Endothelial cell of umbilical vein (primary cell): ENCODE measurements around the gene MYH15. TPM values are rescaled to one million over a fixed set of nuclear protein-coding genes. Genes with fewer than 3 reads are reported as not detected.
A peak's percentile ranks its signal among the peaks of the same experiment; 100 is the strongest.

Experiments used
- BruUV-seq: library from RNA; stranded (reverse); fragments of 400-500 nt; replicated peaks from 2 replicates; lab custom pipeline; 2021; lab: Mats Ljungman, UMichigan
- CTCF ChIA-PET: fragments of 300-600, 350-600 bp; sonication (Branson Sonifier 250); formaldehyde crosslinking; loops from one replicate; lab custom pipeline; 2021; ENCODE audit warnings: antibody characterized with exemption, inconsistent platforms; lab: Charles Lee
- POLR2A ChIA-PET: fragments of 300-600, 350-600 bp; sonication (Branson Sonifier 250); formaldehyde crosslinking; loops from one replicate; lab custom pipeline; 2021; ENCODE audit warnings: antibody characterized with exemption, inconsistent platforms; lab: Charles Lee
- DNase-seq: peaks from one replicate; pipeline ENCODE4 v3.0.0-alpha.2; 2011; ENCODE audit warnings: low read depth, low spot score
- FAIRE-seq: peaks from 2 replicates; lab custom pipeline; 2011; peaks lifted over from hg19 to GRCh38; lab: Jason Lieb, UNC
- H2AFZ ChIP-seq: 2 replicates; pipeline ENCODE4 v1.6.0; 2012; ENCODE audit warnings: low read depth, low read length, control low read depth, inconsistent platforms
- H3K27ac ChIP-seq: 2 replicates; pipeline ENCODE4 v1.5.1; 2011; ENCODE audit warnings: low read depth, mild to moderate bottlenecking, control low read depth, low read length, moderate library complexity; ENCODE audit not compliant: insufficient read depth
- H3K27me3 ChIP-seq, 2 experiments: 2 replicates each; pipeline versions ENCODE4 v1.6.0 to v1.6.1; 2011; ENCODE audit warnings: low read length in 2 of 2, mixed read lengths in 1 of 2; ENCODE audit not compliant: control insufficient read depth in 2 of 2, insufficient read depth in 2 of 2
- H3K36me3 ChIP-seq, 2 experiments: 2 replicates in 1 of 2; 3 replicates in 1 of 2; pipeline ENCODE4 v1.5.1; 2011; ENCODE audit warnings: low read length in 2 of 2, mild to moderate bottlenecking in 1 of 2, moderate library complexity in 1 of 2; ENCODE audit not compliant: control insufficient read depth in 2 of 2, insufficient read depth in 2 of 2; ENCODE audit errors: extremely low read depth in 1 of 2
- H3K4me1 ChIP-seq: 3 replicates; pipeline ENCODE4 v1.5.1; 2011; ENCODE audit warnings: mild to moderate bottlenecking, low read length; ENCODE audit not compliant: control insufficient read depth, insufficient read depth; ENCODE audit errors: extremely low read depth
- H3K4me2 ChIP-seq: 2 replicates; pipeline ENCODE4 v1.6.1; 2011; ENCODE audit warnings: low read length, control low read depth, mixed read lengths; ENCODE audit not compliant: insufficient read depth
- H3K4me3 ChIP-seq, 3 experiments: fragments of 200-600 bp in 1 of 3; sonication (generic), shearing (Covaris generic) in 1 of 3; replicated peaks in 1 of 3; 2 replicates each; pipeline ENCODE4 v1.5.1; 2011 to 2016; ENCODE audit warnings: control low read depth in 3 of 3, low read length in 3 of 3, mild to moderate bottlenecking in 2 of 3, inconsistent platforms in 1 of 3, low read depth in 1 of 3, moderate library complexity in 1 of 3; ENCODE audit not compliant: insufficient read depth in 1 of 3
- H3K79me2 ChIP-seq: 2 replicates; pipeline ENCODE4 v1.6.0; 2012; ENCODE audit warnings: low read length, inconsistent platforms; ENCODE audit not compliant: control insufficient read depth, insufficient read depth
- H3K9ac ChIP-seq: replicated peaks from 2 replicates; pipeline ENCODE3; 2011; ENCODE audit warnings: low read length, control low read depth; ENCODE audit not compliant: insufficient read depth; ENCODE audit errors: extremely low read depth
- H3K9me1 ChIP-seq: replicated peaks from 3 replicates; pipeline ENCODE4 v1.6.0; 2011; ENCODE audit warnings: mild to moderate bottlenecking, low read length; ENCODE audit not compliant: control insufficient read depth, insufficient read depth; ENCODE audit errors: extremely low read depth
- H3K9me3 ChIP-seq: replicated peaks from 2 replicates; pipeline ENCODE4 v1.5.1; 2012; ENCODE audit warnings: low read length, inconsistent platforms; ENCODE audit not compliant: control insufficient read depth, insufficient read depth
- H4K20me1 ChIP-seq: replicated peaks from 2 replicates; pipeline ENCODE3; 2011; ENCODE audit warnings: mild to moderate bottlenecking, low read length; ENCODE audit not compliant: control insufficient read depth, insufficient read depth; ENCODE audit errors: extremely low read depth
- EZH2 ChIP-seq: IDR thresholded peaks from 2 replicates; pipeline ENCODE4 v1.6.1; 2012; ENCODE audit warnings: borderline replicate concordance, low read depth, mild to moderate bottlenecking, moderate library complexity, low read length, inconsistent platforms; ENCODE audit not compliant: severe bottlenecking
- FOS ChIP-seq: IDR thresholded peaks from 2 replicates; pipeline ENCODE4 v1.6.1; 2011; ENCODE audit warnings: mild to moderate bottlenecking, low read length, moderate library complexity, borderline replicate concordance; ENCODE audit not compliant: insufficient read depth
- GATA2 ChIP-seq: IDR thresholded peaks from 2 replicates; pipeline ENCODE4 v1.7.0; 2011; ENCODE audit warnings: low read depth, mild to moderate bottlenecking, moderate library complexity, mixed read lengths, low read length; ENCODE audit not compliant: insufficient read length, insufficient read depth
- JUN ChIP-seq: IDR thresholded peaks from 2 replicates; pipeline ENCODE4 v1.6.1; 2011; ENCODE audit warnings: borderline replicate concordance, low read depth; ENCODE audit not compliant: insufficient read length, insufficient read depth
- MYC ChIP-seq: IDR thresholded peaks from one replicate; pipeline ENCODE4 v1.6.1; 2011; ENCODE audit warnings: mild to moderate bottlenecking, low read depth, low read length
- POLR2A ChIP-seq: IDR thresholded peaks from 2 replicates; pipeline ENCODE4 v1.6.1; 2012; ENCODE audit warnings: low read depth, mild to moderate bottlenecking, control low read depth, low read length
- POLR2AphosphoS5 ChIP-seq: IDR thresholded peaks from 2 replicates; pipeline ENCODE4 v1.6.1; 2012; ENCODE audit warnings: low read depth, mild to moderate bottlenecking, control low read depth, low read length, moderate library complexity; ENCODE audit not compliant: insufficient read depth
- dilution Hi-C: fragments of 300-500 bp; cut with MboI; formaldehyde crosslinking; loops from one replicate; pipeline ENCODE4 v1.15.0; 2019; ENCODE audit warnings: low sequenced_read_pairs; ENCODE audit not compliant: extremely low pct_ligation_motif_present
- intact Hi-C: fragments of 100-400 bp; cut with micrococcal nuclease; formaldehyde crosslinking; loops from one replicate; pipeline ENCODE4 v1.10.0; 2022
- polyA plus RNA-seq, 4 experiments: library from polyadenylated mRNA; depleted of rRNA in 3 of 4; stranded (reverse) in 3 of 4; unstranded in 1 of 4; fragments of >200 nt; gene quantifications; 2 replicates each; pipeline versions ENCODE4 v1.2.1 to v1.2.3, GENCODE V29; 2011 to 2012; ENCODE audit warnings: missing spikeins in 1 of 4
- total RNA-seq: library from RNA; stranded (reverse); gene quantifications from 2 replicates; pipeline ENCODE4 v1.2.3, GENCODE V29; 2021
- TF ChIP-seq, protein P1 (sequence below): IDR thresholded peaks from 2 replicates; pipeline ENCODE4 v1.6.1; 2011; ENCODE audit not compliant: insufficient read depth, insufficient read length
- TF ChIP-seq, protein P2 (sequence below), 2 donors: IDR thresholded peaks; 1 replicate in 1 of 2; 2 replicates in 1 of 2; pipeline ENCODE4 v1.5.1; 2011; ENCODE audit warnings: low read length in 2 of 2, mild to moderate bottlenecking in 2 of 2, moderate library complexity in 2 of 2, control low read depth in 1 of 2, inconsistent platforms in 1 of 2, low read depth in 1 of 2; ENCODE audit not compliant: insufficient read depth in 1 of 2; ENCODE audit errors: extremely low read depth in 1 of 2

MYH15 gene
- total and polyA plus RNA-seq, 2 donors (not counting 3 experiments of a cell fraction or from before 2014, with no cell fraction given), result 0.27 TPM; not detected in 1

DNA sequence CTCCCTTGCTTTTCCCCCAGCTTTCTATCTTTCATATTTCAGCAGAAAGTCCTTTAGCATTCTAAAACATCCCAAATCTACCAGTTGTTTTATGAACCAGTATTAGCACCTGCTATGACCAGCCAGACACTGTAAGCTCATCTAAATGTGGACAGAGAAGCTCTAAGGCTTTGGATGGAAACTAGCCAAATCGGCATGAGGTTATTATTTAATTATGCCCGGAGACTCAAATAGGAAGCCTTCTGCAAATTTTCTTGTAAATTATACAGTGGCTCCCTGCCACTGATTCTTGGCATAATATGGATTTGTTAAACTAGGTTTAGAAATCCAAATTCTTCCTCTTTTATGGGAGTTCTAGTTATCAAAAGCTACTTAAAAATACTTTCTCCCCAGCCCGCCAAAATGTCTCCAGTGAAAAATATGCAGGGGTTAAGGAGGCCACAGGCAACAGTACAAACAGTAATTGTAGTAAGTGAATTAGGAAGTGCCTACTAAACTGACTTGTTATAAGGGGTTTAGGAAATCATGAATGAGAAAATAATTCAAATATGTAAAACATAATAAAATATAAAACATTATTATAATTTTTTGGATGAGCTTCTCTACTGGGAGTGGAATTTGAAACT, 15.4 kb downstream of the MYH15 start:
- H3K27ac ChIP-seq, result no peak overlapping the region
- dilution Hi-C loops (no loop called here), intact Hi-C loops (no loop called here)
- no peaks in the 10 kb centered on the region for H3K9me3 ChIP-seq
- no peak overlapping the region for H3K4me2 ChIP-seq
- peak overlapping the region; percentile 35 for H2AFZ ChIP-seq
- no peaks in the 10 kb centered on the region for H3K4me1 ChIP-seq
- POLR2A ChIA-PET, result no interaction called here
- peak; percentile 35 for FAIRE-seq
- H3K4me3 ChIP-seq, result no peak overlapping the region
- no peak overlapping the region for H3K9ac ChIP-seq
- H3K9me1 ChIP-seq, result no peaks in the 10 kb centered on the region
- no peaks in the 10 kb centered on the region for H4K20me1 ChIP-seq
- peak; percentile 32 for DNase-seq
- CTCF ChIA-PET, result interaction anchor here (0.9 to 7.8 kb wide), 7 partner anchors 13 to 421 kb away, joined by 3 to 122 read pairs (median 3); no protein-coding TSS in a partner anchor
- TF ChIP-seq MYC (no peak), POLR2A (no peak), JUN (no peak), POLR2AphosphoS5 (no peak), FOS (no peak), GATA2 (no peak), EZH2 (no peak)
- TF ChIP-seq, protein P1, sequence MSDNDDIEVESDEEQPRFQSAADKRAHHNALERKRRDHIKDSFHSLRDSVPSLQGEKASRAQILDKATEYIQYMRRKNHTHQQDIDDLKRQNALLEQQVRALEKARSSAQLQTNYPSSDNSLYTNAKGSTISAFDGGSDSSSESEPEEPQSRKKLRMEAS, result no peak
- TF ChIP-seq, protein P2, sequence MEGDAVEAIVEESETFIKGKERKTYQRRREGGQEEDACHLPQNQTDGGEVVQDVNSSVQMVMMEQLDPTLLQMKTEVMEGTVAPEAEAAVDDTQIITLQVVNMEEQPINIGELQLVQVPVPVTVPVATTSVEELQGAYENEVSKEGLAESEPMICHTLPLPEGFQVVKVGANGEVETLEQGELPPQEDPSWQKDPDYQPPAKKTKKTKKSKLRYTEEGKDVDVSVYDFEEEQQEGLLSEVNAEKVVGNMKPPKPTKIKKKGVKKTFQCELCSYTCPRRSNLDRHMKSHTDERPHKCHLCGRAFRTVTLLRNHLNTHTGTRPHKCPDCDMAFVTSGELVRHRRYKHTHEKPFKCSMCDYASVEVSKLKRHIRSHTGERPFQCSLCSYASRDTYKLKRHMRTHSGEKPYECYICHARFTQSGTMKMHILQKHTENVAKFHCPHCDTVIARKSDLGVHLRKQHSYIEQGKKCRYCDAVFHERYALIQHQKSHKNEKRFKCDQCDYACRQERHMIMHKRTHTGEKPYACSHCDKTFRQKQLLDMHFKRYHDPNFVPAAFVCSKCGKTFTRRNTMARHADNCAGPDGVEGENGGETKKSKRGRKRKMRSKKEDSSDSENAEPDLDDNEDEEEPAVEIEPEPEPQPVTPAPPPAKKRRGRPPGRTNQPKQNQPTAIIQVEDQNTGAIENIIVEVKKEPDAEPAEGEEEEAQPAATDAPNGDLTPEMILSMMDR (IDR thresholded peaks at IDR 0.05; ENCODE audit: extremely low read depth in 1 of 2, insufficient read depth in 1 of 2, low read depth in 1 of 2, low read length in 2 of 2), result no peak
- no peaks in the 10 kb centered on the region for H3K27me3 ChIP-seq
- no TSS peak for BruUV-seq
- H3K36me3 ChIP-seq, result no peaks in the 10 kb centered on the region
- no peaks in the 10 kb centered on the region for H3K79me2 ChIP-seq
